Measurements from ENCODE around the gene R3HDM1. TPM values are rescaled to one million over a fixed set of nuclear protein-coding genes. Genes with fewer than 3 reads are reported as not detected.

Gene R3HDM1
- total and polyA plus RNA-seq, 2 of the 4 experiments (the other 2 are of a cell fraction), result 5.9 to 38.1 TPM

GRCh38 chr2:135552887-135553286, 21.6 kb downstream of the R3HDM1 start:
- Histone ChIP-seq H3K4ac (ENCODE audit: low read depth, low read length) (no peak overlapping the region), H2AK5ac (ENCODE audit: low read depth, low read length) (no peak overlapping the region), H3K27ac (ENCODE audit: insufficient read depth, low read length) (no peak overlapping the region), H3K27me3 (ENCODE audit: control insufficient read depth, insufficient read depth, low read length) (no peaks in the 10 kb centered on the region), H3K56ac (ENCODE audit: extremely low read depth, insufficient read depth, low read length) (no peak overlapping the region), H3K14ac (replicated peaks; ENCODE audit: low read depth, low read length) (no peak overlapping the region), H4K5ac (ENCODE audit: low read depth, low read length) (no peak overlapping the region), H3K4me1 (ENCODE audit: control insufficient read depth, insufficient read depth, low read length) (no peaks in the 10 kb centered on the region), H2BK5ac (ENCODE audit: low read depth, low read length, poor library complexity, severe bottlenecking) (no peak overlapping the region), H3K4me2 (ENCODE audit: low read depth, low read length) (no peak overlapping the region), H3K18ac (ENCODE audit: low read depth, low read length) (no peak overlapping the region), H3K23ac (ENCODE audit: low read depth, low read length) (no peak overlapping the region), H4K91ac (ENCODE audit: insufficient read depth, low read depth, low read length) (no peak overlapping the region), H2BK120ac (ENCODE audit: low read depth, low read length) (no peak overlapping the region), H2BK20ac (ENCODE audit: low read depth, low read length) (no peak overlapping the region), H3K9me3 (ENCODE audit: control insufficient read depth, insufficient read depth, low read length) (no peaks in the 10 kb centered on the region), H2BK15ac (ENCODE audit: low read depth, low read length) (no peak overlapping the region), H2AK9ac (replicated peaks; ENCODE audit: low read depth, low read length, poor library complexity) (no peak overlapping the region), H4K8ac (ENCODE audit: low read depth in 2 of 2, low read length in 2 of 2) (no peak overlapping the region), H4K20me1 (ENCODE audit: insufficient read depth, low read length) (no peaks in the 10 kb centered on the region), H3K9ac (ENCODE audit: low read depth, low read length) (no peak overlapping the region), H3K9me1 (ENCODE audit: insufficient read depth, low read length) (no peaks in the 10 kb centered on the region; the same call in 1 of the 2 replicates), H3K36me3 (ENCODE audit: control insufficient read depth, insufficient read depth, low read length) (0 out of 2 replicates have a peak, but pooled peaks cover 3% of the 10 kb centered on the region), H3K4me3 (ENCODE audit: insufficient read depth, low read depth, low read length) (no peak overlapping the region), H3K79me1 (ENCODE audit: low read depth in 1 of 2, low read length in 2 of 2) (peaks cover 8 to 22% of the 10 kb centered on the region in 2 experiments), H2AFZ (replicated peaks; ENCODE audit: low read length, poor library complexity) (no peak overlapping the region)
- no peak for TF ChIP-seq RAD21 (IDR thresholded peaks at IDR 0.05; ENCODE audit: low read length)
- TF ChIP-seq, protein P1, sequence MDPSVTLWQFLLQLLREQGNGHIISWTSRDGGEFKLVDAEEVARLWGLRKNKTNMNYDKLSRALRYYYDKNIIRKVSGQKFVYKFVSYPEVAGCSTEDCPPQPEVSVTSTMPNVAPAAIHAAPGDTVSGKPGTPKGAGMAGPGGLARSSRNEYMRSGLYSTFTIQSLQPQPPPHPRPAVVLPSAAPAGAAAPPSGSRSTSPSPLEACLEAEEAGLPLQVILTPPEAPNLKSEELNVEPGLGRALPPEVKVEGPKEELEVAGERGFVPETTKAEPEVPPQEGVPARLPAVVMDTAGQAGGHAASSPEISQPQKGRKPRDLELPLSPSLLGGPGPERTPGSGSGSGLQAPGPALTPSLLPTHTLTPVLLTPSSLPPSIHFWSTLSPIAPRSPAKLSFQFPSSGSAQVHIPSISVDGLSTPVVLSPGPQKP (IDR thresholded peaks at IDR 0.05; ENCODE audit: borderline replicate concordance, low read depth, low read length), result no peak
- TF ChIP-seq BHLHE40 (IDR thresholded peaks at IDR 0.05; ENCODE audit: low read depth, low read length), result no peak
- TF ChIP-seq POLR2A (IDR thresholded peaks at IDR 0.05; ENCODE audit: low read depth, low read length), result no peak
- TF ChIP-seq CEBPB (IDR thresholded peaks at IDR 0.05; ENCODE audit: low read depth, low read length), result no peak
- TF ChIP-seq MXI1 (IDR thresholded peaks at IDR 0.05; ENCODE audit: borderline replicate concordance, low read depth, low read length), result no peak
- TF ChIP-seq SMC3 (IDR thresholded peaks at IDR 0.05; ENCODE audit: low read depth, low read length), result no peak
- no peak for TF ChIP-seq NFE2L2 (IDR thresholded peaks at IDR 0.05; ENCODE audit: low read depth, low read length)
- no peak for TF ChIP-seq MAFK (IDR thresholded peaks at IDR 0.05; ENCODE audit: low read depth, low read length)
- no peak for TF ChIP-seq USF2 (IDR thresholded peaks at IDR 0.05; ENCODE audit: low read depth, low read length)
- no peak for TF ChIP-seq CHD1 (IDR thresholded peaks at IDR 0.05; ENCODE audit: low read depth, low read length)
- TF ChIP-seq FOS (IDR thresholded peaks at IDR 0.05; ENCODE audit: low read depth, low read length), result no peak
- TF ChIP-seq CTCF (conservative IDR thresholded peaks at IDR 0.05; ENCODE audit: low read depth, low read length), result no peak
- intact Hi-C loops (cut with micrococcal nuclease) (no loop called here), in situ Hi-C loops (cut with MboI; ENCODE audit: low sequenced_read_pairs) (no loop called here), dilution Hi-C loops (cut with HindIII; ENCODE audit: low sequenced_read_pairs, unreplicated experiment) (no loop called here)
- ChIA-PET POLR2A (ENCODE audit: unreplicated experiment) (no interaction called here), CTCF (no interaction called here)
- 100% methylated on average over 2 of the region's 4 CpGs; no CpG with 5 or more reads in 1 of the 2 experiments for WGBS, 2 experiments (ENCODE audit: extremely low coverage in 2 of 2, insufficient read length in 1 of 2)
- BruUV-seq (replicated peaks), result no TSS peak
- ATAC-seq (ENCODE audit: low read depth) (no peak), DNase-seq (no peak)
